ENCODE results near the gene PI4KA. TPM values are rescaled to one million over a fixed set of nuclear protein-coding genes. Genes with fewer than 3 reads are reported as not detected.

Gene PI4KA
- total RNA-seq, 4 donors from 2014 or later = 67.3 to 92.9 (median 76.5) TPM

- TF ChIP-seq CTCF (IDR thresholded peaks at IDR 0.05; ENCODE audit: low read depth) = no peak
These were observed 5.7 kb upstream of the PI4KA start for GRCh38 chr22:20864186-20864908.

- TF ChIP-seq CTCF (IDR thresholded peaks at IDR 0.05; ENCODE audit: low read depth) = no peak
These were observed 4.8 kb upstream of the PI4KA start for GRCh38 chr22:20863366-20863765.

GRCh38 chr22:20862540-20862939 is 3.9 kb upstream of the PI4KA start:
- TF ChIP-seq CTCF (IDR thresholded peaks at IDR 0.05; ENCODE audit: low read depth) = no peak

- TF ChIP-seq CTCF (IDR thresholded peaks at IDR 0.05; ENCODE audit: low read depth) = no peak
These were observed 1.0 kb upstream of the PI4KA start for GRCh38 chr22:20859615-20860014.

- TF ChIP-seq CTCF (IDR thresholded peaks at IDR 0.05; ENCODE audit: low read depth) = no peak
These were observed 585 bp downstream of the PI4KA start for GRCh38 chr22:20857838-20858614.

- no peak for TF ChIP-seq CTCF (IDR thresholded peaks at IDR 0.05; ENCODE audit: low read depth)
These were observed 1.4 kb downstream of the PI4KA start for GRCh38 chr22:20857247-20857643.

GRCh38 chr22:20853236-20853660 is 5.4 kb downstream of the PI4KA start:
- no peak for TF ChIP-seq CTCF (IDR thresholded peaks at IDR 0.05; ENCODE audit: low read depth)

Measured in subcutaneous adipose tissue (tissue), 4 donors.